ENCODE results near the gene ANKIB1.

ANKIB1 gene

GRCh38 chr7:92228100-92228499, 17.7 kb upstream of the ANKIB1 start:
- TF ChIP-seq CTCF (IDR thresholded peaks at IDR 0.05) = no peak
- no peak for DNase-seq (ENCODE audit: low spot score)
- H3K4me3 ChIP-seq = no peak overlapping the region

GRCh38 chr7:92228742-92229141, 17.0 kb upstream of the ANKIB1 start:
- TF ChIP-seq CTCF (IDR thresholded peaks at IDR 0.05) = no peak
- no peak overlapping the region for H3K27ac ChIP-seq
- DNase-seq (ENCODE audit: low spot score) = no peak
- H3K4me3 ChIP-seq = no peak overlapping the region

More at GRCh38 chr7:92228100-92228499, 17.7 kb upstream of the ANKIB1 start:
- H3K27ac ChIP-seq = no peak overlapping the region

- TF ChIP-seq CTCF (IDR thresholded peaks at IDR 0.05) = no peak
- DNase-seq (ENCODE audit: low spot score) = no peak
- no peak overlapping the region for H3K4me3 ChIP-seq
- H3K27ac ChIP-seq = no peak overlapping the region
These were observed 15.2 kb upstream of the ANKIB1 start for GRCh38 chr7:92230547-92230946.

- TF ChIP-seq CTCF (IDR thresholded peaks at IDR 0.05) = no peak
These were observed 2.8 kb upstream of the ANKIB1 start for GRCh38 chr7:92242972-92243371.

GRCh38 chr7:92244808-92245486, 827 bp upstream of the ANKIB1 start:
- TF ChIP-seq CTCF (IDR thresholded peaks at IDR 0.05) = no peak
- DNase-seq (ENCODE audit: low spot score) = no peak
- Histone ChIP-seq H3K4me3 (peak overlapping the region; percentile 91), H3K27ac (peak overlapping the region; percentile 94)

More at GRCh38 chr7:92242972-92243371, 2.8 kb upstream of the ANKIB1 start:
- Histone ChIP-seq H3K4me3 (no peak overlapping the region), H3K27ac (no peak overlapping the region)
- DNase-seq (ENCODE audit: low spot score) = no peak

- DNase-seq (ENCODE audit: low spot score) = peak; percentile 73
- H3K27ac ChIP-seq = peak overlapping the region; percentile 94
- H3K4me3 ChIP-seq = peak overlapping the region; percentile 91
- no peak for TF ChIP-seq CTCF (IDR thresholded peaks at IDR 0.05)
These were observed 757 bp downstream of the ANKIB1 start for GRCh38 chr7:92246360-92247101.

- no peak for TF ChIP-seq CTCF (IDR thresholded peaks at IDR 0.05)
- Histone ChIP-seq H3K27ac (no peak overlapping the region), H3K4me3 (no peak overlapping the region)
- DNase-seq (ENCODE audit: low spot score) = no peak
These were observed 4.8 kb downstream of the ANKIB1 start for GRCh38 chr7:92250603-92251002.
